ENCODE measurements around the gene GALNT10.

- TF ChIP-seq, protein P1, sequence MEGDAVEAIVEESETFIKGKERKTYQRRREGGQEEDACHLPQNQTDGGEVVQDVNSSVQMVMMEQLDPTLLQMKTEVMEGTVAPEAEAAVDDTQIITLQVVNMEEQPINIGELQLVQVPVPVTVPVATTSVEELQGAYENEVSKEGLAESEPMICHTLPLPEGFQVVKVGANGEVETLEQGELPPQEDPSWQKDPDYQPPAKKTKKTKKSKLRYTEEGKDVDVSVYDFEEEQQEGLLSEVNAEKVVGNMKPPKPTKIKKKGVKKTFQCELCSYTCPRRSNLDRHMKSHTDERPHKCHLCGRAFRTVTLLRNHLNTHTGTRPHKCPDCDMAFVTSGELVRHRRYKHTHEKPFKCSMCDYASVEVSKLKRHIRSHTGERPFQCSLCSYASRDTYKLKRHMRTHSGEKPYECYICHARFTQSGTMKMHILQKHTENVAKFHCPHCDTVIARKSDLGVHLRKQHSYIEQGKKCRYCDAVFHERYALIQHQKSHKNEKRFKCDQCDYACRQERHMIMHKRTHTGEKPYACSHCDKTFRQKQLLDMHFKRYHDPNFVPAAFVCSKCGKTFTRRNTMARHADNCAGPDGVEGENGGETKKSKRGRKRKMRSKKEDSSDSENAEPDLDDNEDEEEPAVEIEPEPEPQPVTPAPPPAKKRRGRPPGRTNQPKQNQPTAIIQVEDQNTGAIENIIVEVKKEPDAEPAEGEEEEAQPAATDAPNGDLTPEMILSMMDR (IDR thresholded peaks at IDR 0.05): no peak
- TF ChIP-seq POLR2A (IDR thresholded peaks at IDR 0.05): no peak
- TF ChIP-seq POLR2AphosphoS5 (IDR thresholded peaks at IDR 0.05; ENCODE audit: insufficient read depth in 1 of 2, low read depth in 1 of 2): no peak
Measured at GRCh38 chr5:154331232-154331631, 140.7 kb downstream of the GALNT10 start.
